Suppressor macrophage treated with lipopolysaccharide for 1 hour (primary cell): ENCODE data around the gene SLC17A7.

Source experiments
- DNase-seq, 3 donors: peaks; one replicate each; pipeline ENCODE4 v3.0.0-alpha.2; 2020 to 2022

Gene SLC17A7

GRCh38 chr19:49407079-49407478 is 34.2 kb downstream of the SLC17A7 start:
- DNase-seq = no peak

GRCh38 chr19:49403404-49404187 is 37.7 kb downstream of the SLC17A7 start:
- no peak for DNase-seq

- no peak for DNase-seq
These were observed 41.3 kb downstream of the SLC17A7 start for GRCh38 chr19:49400029-49400428.

- DNase-seq = no peak
These were observed 42.4 kb downstream of the SLC17A7 start for GRCh38 chr19:49398931-49399330.

GRCh38 chr19:49398001-49398615 is 43.2 kb downstream of the SLC17A7 start:
- DNase-seq = no peak

GRCh38 chr19:49396738-49397505 is 44.4 kb downstream of the SLC17A7 start:
- DNase-seq = no peak

GRCh38 chr19:49395581-49396407 is 45.5 kb downstream of the SLC17A7 start:
- DNase-seq = no peak

GRCh38 chr19:49393881-49394280 is 47.4 kb downstream of the SLC17A7 start:
- DNase-seq = no peak

GRCh38 chr19:49391581-49392399 is 49.5 kb downstream of the SLC17A7 start:
- DNase-seq = peak; percentile 77 to 88 (median 84)

- DNase-seq = no peak
These were observed 50.4 kb downstream of the SLC17A7 start for GRCh38 chr19:49390929-49391359.

GRCh38 chr19:49390131-49390928 is 51.0 kb downstream of the SLC17A7 start:
- no peak for DNase-seq

GRCh38 chr19:49389406-49389805 is 51.9 kb downstream of the SLC17A7 start:
- no peak for DNase-seq

GRCh38 chr19:49387936-49388372 is 53.4 kb downstream of the SLC17A7 start, which contains the start of gene KASH5:
TSS of gene KASH5 (plus strand) at chr19:49388249. CDS start at chr19:49390884, 2,635 bp downstream.
- DNase-seq = peak; percentile 82 to 84 (median 83)

GRCh38 chr19:49383599-49383998 is 57.7 kb downstream of the SLC17A7 start:
- no peak for DNase-seq

- no peak for DNase-seq
These were observed 58.7 kb downstream of the SLC17A7 start for GRCh38 chr19:49382639-49383038.

GRCh38 chr19:49380391-49380790 is 60.9 kb downstream of the SLC17A7 start:
- DNase-seq = no peak
